ENCODE measurements around the gene OSCP1. TPM values are rescaled to one million over a fixed set of nuclear protein-coding genes. Genes with fewer than 3 reads are reported as not detected.

The OSCP1 gene
- total RNA-seq, 1 donor from 2014 or later, result 13.9 TPM

DNA sequence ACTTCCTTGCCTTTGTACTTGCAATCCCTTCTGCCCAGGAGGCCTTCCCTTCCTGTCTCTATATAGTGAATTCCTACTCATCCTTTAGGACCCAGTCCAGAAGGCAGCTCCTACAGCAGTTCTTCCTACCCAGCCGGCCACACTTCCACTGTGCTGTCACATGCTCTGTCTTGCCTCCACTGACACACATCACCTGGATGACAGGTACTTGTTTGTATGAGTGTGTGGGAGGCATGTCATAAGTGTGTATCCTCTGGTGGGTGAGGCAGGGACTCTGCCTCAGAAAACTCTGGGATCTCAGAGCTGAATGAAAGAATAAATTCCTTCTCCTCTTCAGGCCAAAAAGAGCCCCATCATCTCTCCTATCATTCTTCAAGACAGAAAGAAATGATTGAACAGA is 5.1 kb upstream of the OSCP1 start:
- peaks cover 2% of the 10 kb centered on the region for H3K36me3 ChIP-seq (ENCODE audit: control insufficient read depth, insufficient read depth, low read length)
- DNase-seq (ENCODE audit: low read depth), result no peak

DNA sequence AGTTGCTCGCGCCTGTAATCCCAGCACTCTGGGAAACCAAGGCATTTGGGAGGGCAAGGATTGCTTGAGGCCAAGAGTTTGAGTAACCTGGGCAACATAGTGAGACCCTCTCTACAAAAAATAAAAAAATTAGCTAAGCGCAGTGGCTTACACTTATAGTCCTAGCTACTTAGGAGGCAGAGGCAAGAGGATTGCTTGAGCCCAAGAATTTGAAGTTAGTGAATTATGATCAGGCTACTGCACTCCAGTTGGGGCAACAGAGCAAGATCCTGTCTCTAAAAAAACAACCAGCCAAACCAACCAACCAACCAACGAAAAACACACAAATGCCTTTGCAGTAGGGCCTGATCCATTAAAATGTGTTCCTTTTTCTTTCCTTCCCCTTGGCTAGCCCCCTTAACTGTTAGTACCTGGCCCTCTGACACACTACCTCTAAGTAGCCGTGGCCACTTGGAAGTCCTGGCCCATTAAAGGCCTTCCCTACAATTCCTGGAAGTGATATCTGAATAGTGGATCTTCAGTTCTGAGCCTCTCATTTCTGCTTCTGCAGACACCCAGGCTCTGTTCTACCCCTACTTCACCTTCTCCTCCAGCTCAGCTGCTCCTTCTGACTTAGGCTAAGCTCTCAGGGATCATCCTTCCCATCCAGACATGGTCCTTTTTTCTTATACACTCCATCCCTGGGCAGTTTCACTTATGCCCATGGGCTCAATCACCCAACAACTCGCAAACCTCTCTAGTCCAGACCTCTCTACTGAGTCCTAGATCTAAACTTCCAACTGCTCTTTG is 3.5 kb upstream of the OSCP1 start:
- no peak for DNase-seq (ENCODE audit: low read depth)
- peaks cover 2% of the 10 kb centered on the region for H3K36me3 ChIP-seq (ENCODE audit: control insufficient read depth, insufficient read depth, low read length)
- no peaks in the 10 kb centered on the region for H3K27me3 ChIP-seq (ENCODE audit: control insufficient read depth, insufficient read depth, low read length)
- TF ChIP-seq, protein P1, sequence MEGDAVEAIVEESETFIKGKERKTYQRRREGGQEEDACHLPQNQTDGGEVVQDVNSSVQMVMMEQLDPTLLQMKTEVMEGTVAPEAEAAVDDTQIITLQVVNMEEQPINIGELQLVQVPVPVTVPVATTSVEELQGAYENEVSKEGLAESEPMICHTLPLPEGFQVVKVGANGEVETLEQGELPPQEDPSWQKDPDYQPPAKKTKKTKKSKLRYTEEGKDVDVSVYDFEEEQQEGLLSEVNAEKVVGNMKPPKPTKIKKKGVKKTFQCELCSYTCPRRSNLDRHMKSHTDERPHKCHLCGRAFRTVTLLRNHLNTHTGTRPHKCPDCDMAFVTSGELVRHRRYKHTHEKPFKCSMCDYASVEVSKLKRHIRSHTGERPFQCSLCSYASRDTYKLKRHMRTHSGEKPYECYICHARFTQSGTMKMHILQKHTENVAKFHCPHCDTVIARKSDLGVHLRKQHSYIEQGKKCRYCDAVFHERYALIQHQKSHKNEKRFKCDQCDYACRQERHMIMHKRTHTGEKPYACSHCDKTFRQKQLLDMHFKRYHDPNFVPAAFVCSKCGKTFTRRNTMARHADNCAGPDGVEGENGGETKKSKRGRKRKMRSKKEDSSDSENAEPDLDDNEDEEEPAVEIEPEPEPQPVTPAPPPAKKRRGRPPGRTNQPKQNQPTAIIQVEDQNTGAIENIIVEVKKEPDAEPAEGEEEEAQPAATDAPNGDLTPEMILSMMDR (IDR thresholded peaks at IDR 0.05; ENCODE audit: insufficient read depth, low read length, poor library complexity, severe bottlenecking), result no peak
- H3K4me3 ChIP-seq (ENCODE audit: low read depth, low read length), result no peak overlapping the region

More for the DNA sequence above, 5.1 kb upstream of the OSCP1 start:
- H3K4me3 ChIP-seq (ENCODE audit: low read depth, low read length), result no peak overlapping the region
- H3K27me3 ChIP-seq (ENCODE audit: control insufficient read depth, insufficient read depth, low read length), result no peaks in the 10 kb centered on the region
- TF ChIP-seq, protein P1 (IDR thresholded peaks at IDR 0.05; ENCODE audit: insufficient read depth, low read length, poor library complexity, severe bottlenecking), result no peak

DNA sequence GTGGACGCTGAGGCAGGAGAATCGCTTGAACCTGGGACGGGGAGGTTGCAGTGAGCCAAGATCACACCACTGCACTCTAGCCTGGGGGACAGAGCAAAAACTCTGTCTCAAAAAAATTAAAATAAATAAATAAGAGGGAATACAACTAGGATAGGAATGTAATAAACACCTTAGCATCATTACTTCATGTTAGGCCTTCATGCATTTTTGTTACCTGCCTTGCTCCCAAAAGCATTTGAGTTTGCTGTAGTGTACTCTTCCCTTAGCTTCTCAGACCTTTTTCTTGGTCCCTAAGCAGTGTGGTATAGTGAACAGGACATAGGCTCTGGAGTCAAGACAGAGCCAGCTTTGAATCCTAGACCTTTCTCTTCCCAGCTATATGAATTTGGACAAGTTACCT is 2.8 kb upstream of the OSCP1 start:
- Histone ChIP-seq H3K36me3 (ENCODE audit: control insufficient read depth, insufficient read depth, low read length) (peaks cover 2% of the 10 kb centered on the region), H3K4me3 (ENCODE audit: low read depth, low read length) (no peak overlapping the region), H3K27me3 (ENCODE audit: control insufficient read depth, insufficient read depth, low read length) (no peaks in the 10 kb centered on the region)
- no peak for DNase-seq (ENCODE audit: low read depth)
- TF ChIP-seq, protein P1 (IDR thresholded peaks at IDR 0.05; ENCODE audit: insufficient read depth, low read length, poor library complexity, severe bottlenecking), result no peak

DNA sequence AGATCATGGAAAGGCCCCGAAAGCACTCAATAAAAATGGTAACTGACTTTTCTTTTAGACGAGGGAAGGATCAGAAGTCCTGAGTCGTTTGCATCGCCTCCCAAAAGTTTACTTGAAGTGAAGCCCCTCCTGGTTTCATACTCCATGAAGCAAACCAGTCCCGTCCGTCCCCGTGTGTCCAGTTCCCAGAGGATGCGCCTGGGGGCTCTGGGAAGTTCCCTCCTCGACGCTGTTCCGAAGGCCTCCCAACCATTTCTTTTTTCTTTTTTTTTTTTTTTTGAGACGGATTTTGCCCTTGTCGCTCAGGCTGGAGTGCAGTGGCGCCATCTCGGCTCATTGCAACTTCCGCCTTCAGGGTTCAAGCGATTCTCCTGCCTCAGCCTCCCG is 661 bp upstream of the OSCP1 start:
- Histone ChIP-seq H3K4me3 (ENCODE audit: low read depth, low read length) (peak overlapping the region; percentile 74), H3K27me3 (ENCODE audit: control insufficient read depth, insufficient read depth, low read length) (no peaks in the 10 kb centered on the region), H3K36me3 (ENCODE audit: control insufficient read depth, insufficient read depth, low read length) (no peaks in the 10 kb centered on the region)
- TF ChIP-seq, protein P1 (IDR thresholded peaks at IDR 0.05; ENCODE audit: insufficient read depth, low read length, poor library complexity, severe bottlenecking), result no peak
- no peak for DNase-seq (ENCODE audit: low read depth)

DNA sequence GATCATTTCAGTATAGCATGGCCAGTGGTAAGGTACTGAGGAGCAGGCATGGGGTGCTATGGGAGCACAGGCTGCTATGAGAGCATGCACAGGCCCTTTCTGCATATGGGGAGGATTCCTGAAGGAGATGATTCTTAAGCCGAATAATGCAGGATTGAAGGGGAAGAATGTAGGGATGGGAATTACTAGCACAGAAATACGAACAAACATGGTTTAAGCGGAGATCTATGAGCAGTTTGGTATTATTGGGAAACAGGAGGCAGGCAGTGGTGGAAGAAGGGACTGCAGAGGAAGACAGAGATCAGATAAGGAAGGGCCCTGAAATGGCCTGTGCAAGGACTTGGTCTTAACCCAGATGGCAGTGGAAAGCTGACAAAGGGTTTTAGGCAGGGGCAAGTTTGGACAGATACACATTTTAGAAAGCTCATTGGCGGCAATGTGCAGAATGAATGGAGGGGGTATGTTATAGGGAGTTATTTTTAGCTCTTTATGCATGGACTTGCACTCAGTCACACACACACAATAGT is 1.7 kb downstream of the OSCP1 start:
- Histone ChIP-seq H3K36me3 (ENCODE audit: control insufficient read depth, insufficient read depth, low read length) (no peaks in the 10 kb centered on the region), H3K27me3 (ENCODE audit: control insufficient read depth, insufficient read depth, low read length) (no peaks in the 10 kb centered on the region), H3K4me3 (ENCODE audit: low read depth, low read length) (no peak overlapping the region)
- DNase-seq (ENCODE audit: low read depth), result no peak
- TF ChIP-seq, protein P1 (IDR thresholded peaks at IDR 0.05; ENCODE audit: insufficient read depth, low read length, poor library complexity, severe bottlenecking), result no peak

Data from kidney epithelial cell (primary cell).